ENCODE data around the gene DLG2. TPM values are rescaled to one million over a fixed set of nuclear protein-coding genes. Genes with fewer than 3 reads are reported as not detected.

DLG2 gene
- total RNA-seq, 2 experiments from 2014 or later: 2.0 to 2.1 TPM

DNA sequence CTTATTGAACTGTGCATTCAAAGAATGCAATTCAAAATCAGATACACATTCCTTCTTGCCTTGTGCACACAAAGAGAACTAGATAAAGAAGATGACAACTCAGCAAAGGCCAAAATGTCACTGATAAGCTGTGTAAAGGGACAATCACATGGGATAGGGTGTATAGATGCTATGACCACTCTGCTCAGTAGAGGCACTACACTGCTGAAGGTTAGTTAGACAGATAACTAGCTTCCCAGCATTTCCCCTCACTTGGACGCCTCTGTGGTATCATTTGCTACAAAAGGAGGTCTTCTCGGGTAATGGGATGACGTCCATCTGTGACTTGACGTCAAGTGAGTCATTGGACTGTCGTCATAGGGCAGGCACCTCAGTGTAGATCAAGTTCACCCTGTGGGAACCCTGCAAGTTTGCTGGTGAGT, 1916.0 kb downstream of the DLG2 start:
- Mint-ChIP-seq H3K4me1 (ENCODE audit: low read depth) (no peaks in the 10 kb centered on the region), H3K27me3 (no peaks in the 10 kb centered on the region), H3K9me3 (no peaks in the 10 kb centered on the region), H3K36me3 (ENCODE audit: low read depth) (no peaks in the 10 kb centered on the region), H3K4me3 (no peak overlapping the region), H3K27ac (no peak overlapping the region)
- no peak for DNase-seq
- Histone ChIP-seq H3K4me1 (ENCODE audit: insufficient read depth, low read length) (no peaks in the 10 kb centered on the region), H3K27me3 (ENCODE audit: control insufficient read depth in 1 of 2, insufficient read depth in 2 of 2, low read length in 2 of 2) (no peaks in the 10 kb centered on the region), H3K36me3 (ENCODE audit: insufficient read depth, low read length) (no peaks in the 10 kb centered on the region), H3K27ac (ENCODE audit: low read depth in 1 of 2, low read length in 2 of 2) (no peak overlapping the region), H3K9me3 (ENCODE audit: control insufficient read depth in 1 of 2, insufficient read depth in 1 of 2, low read length in 2 of 2) (no peaks in the 10 kb centered on the region), H3K4me3 (ENCODE audit: low read length) (no peak overlapping the region)
- POLR2A ChIA-PET: no interaction called here
- TF ChIP-seq, protein P1, sequence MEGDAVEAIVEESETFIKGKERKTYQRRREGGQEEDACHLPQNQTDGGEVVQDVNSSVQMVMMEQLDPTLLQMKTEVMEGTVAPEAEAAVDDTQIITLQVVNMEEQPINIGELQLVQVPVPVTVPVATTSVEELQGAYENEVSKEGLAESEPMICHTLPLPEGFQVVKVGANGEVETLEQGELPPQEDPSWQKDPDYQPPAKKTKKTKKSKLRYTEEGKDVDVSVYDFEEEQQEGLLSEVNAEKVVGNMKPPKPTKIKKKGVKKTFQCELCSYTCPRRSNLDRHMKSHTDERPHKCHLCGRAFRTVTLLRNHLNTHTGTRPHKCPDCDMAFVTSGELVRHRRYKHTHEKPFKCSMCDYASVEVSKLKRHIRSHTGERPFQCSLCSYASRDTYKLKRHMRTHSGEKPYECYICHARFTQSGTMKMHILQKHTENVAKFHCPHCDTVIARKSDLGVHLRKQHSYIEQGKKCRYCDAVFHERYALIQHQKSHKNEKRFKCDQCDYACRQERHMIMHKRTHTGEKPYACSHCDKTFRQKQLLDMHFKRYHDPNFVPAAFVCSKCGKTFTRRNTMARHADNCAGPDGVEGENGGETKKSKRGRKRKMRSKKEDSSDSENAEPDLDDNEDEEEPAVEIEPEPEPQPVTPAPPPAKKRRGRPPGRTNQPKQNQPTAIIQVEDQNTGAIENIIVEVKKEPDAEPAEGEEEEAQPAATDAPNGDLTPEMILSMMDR (IDR thresholded peaks at IDR 0.05): no peak
- CTCF ChIA-PET: no interaction called here
- no peak for ATAC-seq (ENCODE audit: poor library complexity)
- intact Hi-C loops (cut with DNase I, micrococcal nuclease): no loop called here

DNA sequence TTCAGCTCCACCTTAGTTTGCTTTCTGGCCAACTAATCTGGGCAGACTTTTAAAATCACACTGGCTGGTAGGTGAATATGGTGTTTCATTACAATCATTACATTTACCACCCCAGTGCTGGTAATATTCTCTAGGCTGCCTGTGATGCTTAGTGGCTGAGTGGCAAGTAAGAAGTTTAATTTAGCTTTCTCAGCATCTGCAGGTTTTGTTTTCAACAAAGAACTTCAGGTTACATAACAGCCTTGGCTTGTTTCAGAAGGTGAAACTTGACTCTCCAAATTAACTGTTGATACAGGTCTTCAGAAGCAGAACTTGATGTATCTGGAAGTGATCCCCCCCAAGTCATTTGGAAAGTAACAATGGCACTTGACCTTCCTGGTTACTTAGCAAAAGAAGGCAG, 1917.7 kb downstream of the DLG2 start:
- POLR2A ChIA-PET: no interaction called here
- Histone ChIP-seq H3K36me3 (ENCODE audit: insufficient read depth, low read length) (no peaks in the 10 kb centered on the region), H3K9me3 (ENCODE audit: control insufficient read depth in 1 of 2, insufficient read depth in 1 of 2, low read length in 2 of 2) (no peaks in the 10 kb centered on the region), H3K4me3 (ENCODE audit: low read length) (no peak overlapping the region), H3K4me1 (ENCODE audit: insufficient read depth, low read length) (no peaks in the 10 kb centered on the region), H3K27me3 (ENCODE audit: control insufficient read depth in 1 of 2, insufficient read depth in 2 of 2, low read length in 2 of 2) (no peaks in the 10 kb centered on the region), H3K27ac (ENCODE audit: low read depth in 1 of 2, low read length in 2 of 2) (no peak overlapping the region)
- Mint-ChIP-seq H3K4me1 (ENCODE audit: low read depth) (no peaks in the 10 kb centered on the region), H3K27ac (no peak overlapping the region), H3K9me3 (no peaks in the 10 kb centered on the region), H3K4me3 (no peak overlapping the region), H3K36me3 (ENCODE audit: low read depth) (no peaks in the 10 kb centered on the region), H3K27me3 (no peaks in the 10 kb centered on the region)
- ATAC-seq (ENCODE audit: poor library complexity) (no peak), DNase-seq (no peak)
- TF ChIP-seq, protein P1 (IDR thresholded peaks at IDR 0.05): no peak
- intact Hi-C loops (cut with DNase I, micrococcal nuclease): no loop called here
- CTCF ChIA-PET: no interaction called here

DNA sequence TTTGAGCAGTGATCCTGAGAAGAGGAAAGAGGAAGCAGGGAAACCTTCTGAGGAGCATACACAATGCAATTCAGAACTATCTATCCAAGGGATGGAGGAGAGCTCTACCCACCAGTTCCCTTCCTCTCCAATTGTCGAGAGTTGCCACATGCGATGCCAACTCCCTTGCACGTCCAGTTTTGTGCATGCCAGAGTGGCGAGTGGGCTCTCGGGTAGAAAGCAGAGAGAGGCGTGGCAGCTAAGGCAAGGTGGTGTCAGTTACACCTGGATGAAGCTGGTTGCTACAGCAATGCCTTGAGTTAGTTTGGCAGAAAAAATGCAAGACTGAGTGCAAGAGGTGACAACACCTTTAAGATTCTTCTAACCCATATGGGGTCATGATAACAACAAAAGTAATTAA, 1920.6 kb downstream of the DLG2 start:
- ChIA-PET CTCF (no interaction called here), POLR2A (no interaction called here)
- no peaks in the 10 kb centered on the region for H3K4me1 ChIP-seq (ENCODE audit: insufficient read depth, low read length)
- no peaks in the 10 kb centered on the region for H3K9me3 ChIP-seq (ENCODE audit: control insufficient read depth in 1 of 2, insufficient read depth in 1 of 2, low read length in 2 of 2)
- no peaks in the 10 kb centered on the region for H3K36me3 ChIP-seq (ENCODE audit: insufficient read depth, low read length)
- no peak for ATAC-seq (ENCODE audit: poor library complexity)
- H3K4me3 Mint-ChIP-seq: no peak overlapping the region
- no peak for DNase-seq
- no peaks in the 10 kb centered on the region for H3K4me1 Mint-ChIP-seq (ENCODE audit: low read depth)
- H3K27me3 Mint-ChIP-seq: no peaks in the 10 kb centered on the region
- TF ChIP-seq, protein P1 (IDR thresholded peaks at IDR 0.05): no peak
- no peaks in the 10 kb centered on the region for H3K9me3 Mint-ChIP-seq
- no peaks in the 10 kb centered on the region for H3K36me3 Mint-ChIP-seq (ENCODE audit: low read depth)
- no peak overlapping the region for H3K27ac Mint-ChIP-seq
- no peak overlapping the region for H3K27ac ChIP-seq (ENCODE audit: low read depth in 1 of 2, low read length in 2 of 2)
- H3K4me3 ChIP-seq (ENCODE audit: low read length): no peak overlapping the region
- no peaks in the 10 kb centered on the region for H3K27me3 ChIP-seq (ENCODE audit: control insufficient read depth in 1 of 2, insufficient read depth in 2 of 2, low read length in 2 of 2)
- intact Hi-C loops (cut with DNase I, micrococcal nuclease): no loop called here
